ENCODE measurements around the gene PWWP3B.
"Not testable (repeated sequence)": the region's sequence is repeated elsewhere in the genome, so short reads cannot be mapped to it uniquely, and the experiment has no call there.

PWWP3B gene

GRCh38 chrX:106168107-106168506, at the start of gene PWWP3B:
PWWP3B (plus strand) TSS chrX:106168305; CDS start chrX:106205433, 37,128 bp downstream.
- no peak for DNase-seq (ENCODE audit: low read depth in 2 of 2)

GRCh38 chrX:106139048-106139447, 29.1 kb upstream of the PWWP3B start:
- no peak for DNase-seq (ENCODE audit: low read depth in 2 of 2)

- DNase-seq (ENCODE audit: low read depth in 2 of 2) = no peak
These were observed 23.1 kb upstream of the PWWP3B start for GRCh38 chrX:106144755-106145639.

- DNase-seq (ENCODE audit: low read depth in 2 of 2) = no peak
These were observed 17.4 kb upstream of the PWWP3B start for GRCh38 chrX:106150701-106151100.

- no peak for DNase-seq (ENCODE audit: low read depth in 2 of 2)
These were observed 8.2 kb upstream of the PWWP3B start for GRCh38 chrX:106159861-106160282.

- no peak for DNase-seq (ENCODE audit: low read depth in 2 of 2)
These were observed 2.2 kb downstream of the PWWP3B start for GRCh38 chrX:106170318-106170717.

- DNase-seq (ENCODE audit: low read depth in 2 of 2) = no peak
These were observed 3.3 kb downstream of the PWWP3B start for GRCh38 chrX:106171293-106171820.

- no peak for DNase-seq (ENCODE audit: low read depth in 2 of 2)
These were observed 9.2 kb downstream of the PWWP3B start for GRCh38 chrX:106177106-106177981.

GRCh38 chrX:106177982-106178321, 9.8 kb downstream of the PWWP3B start:
- no peak for DNase-seq (ENCODE audit: low read depth in 2 of 2)

- DNase-seq (ENCODE audit: low read depth in 2 of 2) = no peak
These were observed 10.7 kb downstream of the PWWP3B start for GRCh38 chrX:106178826-106179225.

GRCh38 chrX:106183685-106184084, 15.6 kb downstream of the PWWP3B start:
- DNase-seq (ENCODE audit: low read depth in 2 of 2) = not testable (repeated sequence)

- DNase-seq (ENCODE audit: low read depth in 2 of 2) = no peak
These were observed 33.5 kb downstream of the PWWP3B start for GRCh38 chrX:106201502-106202178.

GRCh38 chrX:106203315-106203714, 35.2 kb downstream of the PWWP3B start:
- DNase-seq (ENCODE audit: low read depth in 2 of 2) = no peak

- no peak for DNase-seq (ENCODE audit: low read depth in 2 of 2)
These were observed 40.0 kb downstream of the PWWP3B start for GRCh38 chrX:106208154-106208553.
